Transverse colon (tissue), 4 donors: Measurements from ENCODE around the gene GLIS1. TPM values are rescaled to one million over a fixed set of nuclear protein-coding genes. Genes with fewer than 3 reads are reported as not detected.

ENCODE experiments used
- DNase-seq: peaks from one replicate; pipeline ENCODE4 v3.0.0-alpha.2; 2019
- H3K27ac ChIP-seq, 4 donors: fragments of 200-600 bp; sonication (generic); 2 replicates each; pipeline ENCODE4 v1.5.1; 2016 to 2018; ENCODE audit warnings: inconsistent platforms in 4 of 4
- H3K27me3 ChIP-seq: fragments of 200-600 bp; sonication (generic); 2 replicates; pipeline ENCODE4 v1.5.1; 2017; ENCODE audit warnings: inconsistent platforms
- H3K36me3 ChIP-seq, 4 donors: fragments of 200-600 bp; sonication (generic); 2 replicates each; pipeline ENCODE4 v1.5.1; 2017 to 2019; ENCODE audit warnings: inconsistent platforms in 4 of 4
- H3K4me1 ChIP-seq, 4 donors: fragments of 200-600 bp; sonication (generic); 2 replicates each; pipeline ENCODE4 v1.5.1; 2017 to 2020; ENCODE audit warnings: inconsistent platforms in 4 of 4
- H3K4me3 ChIP-seq, 4 donors: fragments of 200-600 bp; sonication (generic); 1 replicate in 1 of 4; 2 replicates in 3 of 4; pipeline versions ENCODE4 v1.5.1 to v1.6.1; 2017 to 2019; ENCODE audit warnings: inconsistent platforms in 4 of 4
- H3K9me3 ChIP-seq, 2 donors: fragments of 200-600 bp; sonication (generic); 2 replicates each; pipeline ENCODE4 v1.5.1; 2017 to 2019; ENCODE audit warnings: inconsistent platforms in 2 of 2
- CTCF ChIP-seq, 5 experiments: fragments of 200-600 bp in 3 of 5; fragments of 450-650 bp in 2 of 5; sonication (generic) in 3 of 5; IDR thresholded peaks; 1 replicate in 2 of 5; 2 replicates in 3 of 5; pipeline ENCODE4 v1.5.1; 2016 to 2017; ENCODE audit warnings: antibody characterized with exemption in 5 of 5, inconsistent platforms in 3 of 5, mild to moderate bottlenecking in 2 of 5, moderate library complexity in 1 of 5
- EP300 ChIP-seq: sonication (generic); formaldehyde crosslinking; IDR thresholded peaks from one replicate; pipeline ENCODE4 v1.6.1; 2017; ENCODE audit warnings: antibody characterized with exemption, low read depth
- POLR2A ChIP-seq: fragments of 450-650 bp; IDR thresholded peaks from one replicate; pipeline ENCODE4 v1.6.1; 2016; ENCODE audit warnings: antibody characterized with exemption, mild to moderate bottlenecking, moderate library complexity
- POLR2AphosphoS5 ChIP-seq, 3 donors: sonication (generic); formaldehyde crosslinking; IDR thresholded peaks; one replicate each; pipeline ENCODE4 v1.6.1; 2016; ENCODE audit warnings: antibody characterized with exemption in 3 of 3
- WGBS, 2 donors: methylation state at CpG; one replicate each; pipeline ENCODE4 v1.1.5; 2018; ENCODE audit warnings: low coverage in 1 of 2; 5-methylcytosine and 5-hydroxymethylcytosine counted together
- in situ Hi-C, 4 donors: fragments of 200-750 bp; cut with MboI; loops; one replicate each; pipeline versions ENCODE4 v1.15.0 to v1.15.1; 2017; ENCODE audit warnings: low sequenced_read_pairs in 3 of 4, low pct_ligation_motif_present in 1 of 4, low pct_unique_long_range_greater_than_20kb in 1 of 4
- intact Hi-C: fragments of 100-400 bp; cut with DNase I; formaldehyde crosslinking; loops from one replicate; pipeline ENCODE4 v1.15.1; 2023; ENCODE audit warnings: low total_unique reads
- total RNA-seq, 4 donors: library from RNA; depleted of rRNA; stranded (reverse); fragments of >200 nt; gene quantifications; one replicate each; pipeline ENCODE4 v1.1.0, GENCODE V29; 2016

The GLIS1 gene
- total RNA-seq, 4 donors from 2014 or later = 0.16 to 0.75 (median 0.27) TPM; not detected in 1

GRCh38 chr1:53733447-53733931 is 5.5 kb downstream of the GLIS1 start:
- no peak for DNase-seq
- Histone ChIP-seq H3K27me3 (peaks cover 72% of the 10 kb centered on the region), H3K4me1 (peaks cover 0 to 13% (median 10%) of the 10 kb centered on the region in 4 donors), H3K36me3 (no peaks in the 10 kb centered on the region), H3K9me3 (no peaks in the 10 kb centered on the region), H3K4me3 (no peak overlapping the region), H3K27ac (peak overlapping the region in 2 of 4 donors; percentile 42 to 53)
- in situ Hi-C loops (no loop called here), intact Hi-C loops (no loop called here)
- WGBS, 2 donors = 82 to 93% methylated on average over 10 to 12 of the region's 12 CpGs
- TF ChIP-seq EP300 = no peak
- TF ChIP-seq POLR2AphosphoS5 (IDR thresholded peaks at IDR 0.05) = no peak
- no peak for TF ChIP-seq CTCF (IDR thresholded peaks at IDR 0.05)
- no peak for TF ChIP-seq POLR2A

- TF ChIP-seq EP300 (no peak), POLR2A (no peak), CTCF (IDR thresholded peaks at IDR 0.05) (no peak), POLR2AphosphoS5 (IDR thresholded peaks at IDR 0.05) (no peak)
- intact Hi-C loops (no loop called here), in situ Hi-C loops (no loop called here)
- peaks cover 66% of the 10 kb centered on the region for H3K27me3 ChIP-seq
- no peak for DNase-seq
- no peaks in the 10 kb centered on the region for H3K36me3 ChIP-seq
- H3K4me3 ChIP-seq = no peak overlapping the region
- 53 to 54% methylated on average over 6 of the region's 6 CpGs for WGBS, 2 donors
- peak overlapping the region in 1 of 4 donors; percentile 58 for H3K27ac ChIP-seq
- peaks cover 0 to 7% (median 4%) of the 10 kb centered on the region in 4 donors for H3K4me1 ChIP-seq
- H3K9me3 ChIP-seq = no peaks in the 10 kb centered on the region
These were observed 6.0 kb downstream of the GLIS1 start for GRCh38 chr1:53732912-53733317.

- no peaks in the 10 kb centered on the region for H3K9me3 ChIP-seq
- DNase-seq = no peak
- H3K36me3 ChIP-seq = no peaks in the 10 kb centered on the region
- intact Hi-C loops = no loop called here
- WGBS, 2 donors = 44 to 49% methylated on average over 3 of the region's 3 CpGs
- H3K27ac ChIP-seq = peak overlapping the region in 1 of 4 donors; percentile 58
- H3K4me3 ChIP-seq = no peak overlapping the region
- in situ Hi-C loops = no loop called here
- H3K4me1 ChIP-seq = peaks cover 0 to 2% (median under 1%) of the 10 kb centered on the region in 4 donors
- no peak for TF ChIP-seq CTCF (IDR thresholded peaks at IDR 0.05)
- TF ChIP-seq POLR2A = no peak
- no peak for TF ChIP-seq POLR2AphosphoS5 (IDR thresholded peaks at IDR 0.05)
- TF ChIP-seq EP300 = no peak
- H3K27me3 ChIP-seq = peaks cover 61% of the 10 kb centered on the region
These were observed 6.6 kb downstream of the GLIS1 start for GRCh38 chr1:53732409-53732808.

GRCh38 chr1:53731779-53732305 is 7.1 kb downstream of the GLIS1 start:
- intact Hi-C loops = no loop called here

More at GRCh38 chr1:53731779-53732305, 7.1 kb downstream of the GLIS1 start:
- no peak overlapping the region for H3K4me3 ChIP-seq
- 79 to 86% methylated on average over 5 to 8 of the region's 8 CpGs for WGBS, 2 donors
- in situ Hi-C loops = no loop called here
- no peaks in the 10 kb centered on the region for H3K4me1 ChIP-seq
- peak overlapping the region in 1 of 4 donors; percentile 58 for H3K27ac ChIP-seq
- H3K9me3 ChIP-seq = no peaks in the 10 kb centered on the region
- DNase-seq = no peak
- no peak for TF ChIP-seq POLR2AphosphoS5 (IDR thresholded peaks at IDR 0.05)
- TF ChIP-seq CTCF (IDR thresholded peaks at IDR 0.05) = no peak
- no peak for TF ChIP-seq POLR2A
- TF ChIP-seq EP300 = no peak
- peaks cover 56% of the 10 kb centered on the region for H3K27me3 ChIP-seq
- H3K36me3 ChIP-seq = no peaks in the 10 kb centered on the region
